Right ventricle myocardium inferior (tissue), 1 donor: ENCODE results near the gene FUOM. TPM values are rescaled to one million over a fixed set of nuclear protein-coding genes. Genes with fewer than 3 reads are reported as not detected.
A peak's percentile ranks its signal among the peaks of the same experiment; 100 is the strongest.

Experiments used
- ATAC-seq: fragments of 200-7000 bp; cut with Tn5 transposase; one replicate; pipeline ENCODE4 v1.9.1; 2020; ENCODE audit warnings: mild to moderate bottlenecking, moderate library complexity
- DNase-seq: peaks from one replicate; pipeline ENCODE4 v3.0.0; 2021; ENCODE audit errors: missing footprints
- intact Hi-C: fragments of 100-400 bp; cut with DNase I; formaldehyde crosslinking; loops from one replicate; pipeline ENCODE4 v1.11.0; 2022
- long read RNA-seq: library from polyadenylated mRNA; unstranded; transcript quantifications from one replicate; pipeline ENCODE4 v2.0.0, GENCODE V29; 2021
- total RNA-seq: library from RNA; stranded (reverse); fragmentation: NEBNext Ultra II Directional; extraction: Animal tissue kit (Norgen Biotek cat#: 25700); gene quantifications from one replicate; pipeline ENCODE4 v1.2.1, GENCODE V29; 2021
- donor health status: DM: no; HTN: yes; CAD: no; lungs with severe emphysema.

Gene FUOM
- 7.9 TPM for total RNA-seq
- long read RNA-seq, result 0 reads

- DNase-seq, result no peak
- ATAC-seq, result peak; percentile 79
- intact Hi-C loops, result no loop called here
These were observed at the start of gene FUOM for GRCh38 chr10:133357285-133358161. Gene FUOM, minus strand, starts transcription at chr10:133358019. Its CDS starts 12 bp downstream, at chr10:133358007.

- intact Hi-C loops, result no loop called here
- DNase-seq, result no peak
- ATAC-seq, result no peak
These were observed 48.2 kb upstream of the FUOM start for GRCh38 chr10:133405844-133406527.

GRCh38 chr10:133405272-133405671, 47.5 kb upstream of the FUOM start:
- DNase-seq (no peak), ATAC-seq (no peak)
- intact Hi-C loops, result no loop called here

GRCh38 chr10:133403784-133404183, 46.0 kb upstream of the FUOM start:
- intact Hi-C loops, result no loop called here
- DNase-seq (no peak), ATAC-seq (no peak)

GRCh38 chr10:133403359-133403758, 45.5 kb upstream of the FUOM start:
- ATAC-seq (no peak), DNase-seq (peak; percentile 14)
- intact Hi-C loops, result no loop called here

GRCh38 chr10:133401981-133402725, 44.3 kb upstream of the FUOM start:
- ATAC-seq, result peak; percentile 20
- peak; percentile 55 for DNase-seq

GRCh38 chr10:133401500-133401899, 43.7 kb upstream of the FUOM start:
- ATAC-seq, result no peak
- intact Hi-C loops, result no loop called here
- DNase-seq, result peak; percentile 28

More at GRCh38 chr10:133401981-133402725, 44.3 kb upstream of the FUOM start:
- intact Hi-C loops, result no loop called here

GRCh38 chr10:133400624-133401424, 43.0 kb upstream of the FUOM start:
- ATAC-seq, result no peak
- DNase-seq, result peak; percentile 14
- intact Hi-C loops, result no loop called here

GRCh38 chr10:133399123-133399601, 41.3 kb upstream of the FUOM start:
- ATAC-seq, result no peak

GRCh38 chr10:133397938-133398337, 40.1 kb upstream of the FUOM start:
- intact Hi-C loops, result no loop called here
- no peak for DNase-seq
- no peak for ATAC-seq

More at GRCh38 chr10:133399123-133399601, 41.3 kb upstream of the FUOM start:
- intact Hi-C loops, result no loop called here
- DNase-seq, result no peak

GRCh38 chr10:133396035-133396624, 38.3 kb upstream of the FUOM start:
- DNase-seq (no peak), ATAC-seq (no peak)
- intact Hi-C loops, result no loop called here

GRCh38 chr10:133394801-133395221, 37.0 kb upstream of the FUOM start:
- intact Hi-C loops, result no loop called here
- ATAC-seq (no peak), DNase-seq (no peak)

GRCh38 chr10:133394064-133394663, 36.3 kb upstream of the FUOM start, which contains the start of gene MTG1:
Gene MTG1, plus strand, starts transcription at chr10:133394157. Its CDS starts 64 bp downstream, at chr10:133394221.
- DNase-seq (peak; percentile 96), ATAC-seq (peak; percentile 98)
- intact Hi-C loops, result no loop called here

- DNase-seq (no peak), ATAC-seq (no peak)
- intact Hi-C loops, result no loop called here
These were observed 35.7 kb upstream of the FUOM start for GRCh38 chr10:133393401-133394063.

- ATAC-seq, result no peak
- no peak for DNase-seq
- intact Hi-C loops, result no loop called here
These were observed 34.1 kb upstream of the FUOM start for GRCh38 chr10:133391761-133392518.

- intact Hi-C loops, result no loop called here
- no peak for ATAC-seq
- no peak for DNase-seq
These were observed 33.4 kb upstream of the FUOM start for GRCh38 chr10:133391249-133391635.
